H9 (cell line): Measurements from ENCODE around the gene SHC4. TPM values are rescaled to one million over a fixed set of nuclear protein-coding genes. Genes with fewer than 3 reads are reported as not detected.

Experiments used
- DNase-seq: peaks from one replicate; pipeline ENCODE4 v3.0.0-alpha.2; 2017
- H2AFZ ChIP-seq: one replicate; pipeline ENCODE4 v1.6.1; 2013; ENCODE audit warnings: mild to moderate bottlenecking, low read length, control low read depth, moderate library complexity
- H2AK5ac ChIP-seq: 2 replicates; pipeline ENCODE4 v1.6.1; 2013; ENCODE audit warnings: low read length, control low read depth, mixed read lengths; ENCODE audit not compliant: insufficient read length
- H2BK120ac ChIP-seq: one replicate; pipeline ENCODE4 v1.6.1; 2013; ENCODE audit warnings: low read depth, mild to moderate bottlenecking, low read length, control low read depth, inconsistent platforms; ENCODE audit not compliant: poor library complexity, severe bottlenecking
- H2BK12ac ChIP-seq: 2 replicates; pipeline ENCODE4 v1.6.1; 2013; ENCODE audit warnings: low read length, control low read depth, mixed read lengths, low read depth; ENCODE audit not compliant: insufficient read length
- H2BK15ac ChIP-seq: 2 replicates; pipeline ENCODE4 v1.6.1; 2013; ENCODE audit warnings: low read depth, low read length, control low read depth
- H2BK20ac ChIP-seq: one replicate; pipeline ENCODE4 v1.6.1; 2013; ENCODE audit warnings: low read depth, mild to moderate bottlenecking, low read length, control low read depth, inconsistent platforms; ENCODE audit not compliant: poor library complexity, severe bottlenecking
- H2BK5ac ChIP-seq: 2 replicates; pipeline ENCODE4 v1.6.1; 2013; ENCODE audit warnings: low read length, control low read depth, mixed read lengths; ENCODE audit not compliant: insufficient read length
- H3K14ac ChIP-seq: 2 replicates; pipeline ENCODE4 v1.6.1; 2013; ENCODE audit warnings: low read length, control low read depth; ENCODE audit not compliant: insufficient read depth
- H3K18ac ChIP-seq: 2 replicates; pipeline ENCODE4 v1.6.1; 2013; ENCODE audit warnings: low read depth, mild to moderate bottlenecking, mixed read lengths, low read length, control low read depth; ENCODE audit not compliant: insufficient read length
- H3K23ac ChIP-seq: 2 replicates; pipeline ENCODE4 v1.6.1; 2013; ENCODE audit warnings: low read length, control low read depth, mixed read lengths, low read depth; ENCODE audit not compliant: insufficient read length
- H3K23me2 ChIP-seq: 2 replicates; pipeline ENCODE4 v1.6.1; 2013; ENCODE audit warnings: low read depth, mild to moderate bottlenecking, mixed read lengths, low read length, control low read depth; ENCODE audit not compliant: insufficient read length, poor library complexity, severe bottlenecking
- H3K27ac ChIP-seq: 2 replicates; pipeline ENCODE4 v1.5.1; 2013; ENCODE audit warnings: low read length, control low read depth, mixed read lengths, low read depth; ENCODE audit not compliant: insufficient read length
- H3K27me3 ChIP-seq: 2 replicates; pipeline ENCODE4 v1.6.1; 2013; ENCODE audit warnings: low read length, control low read depth, inconsistent platforms; ENCODE audit not compliant: insufficient read depth
- H3K4ac ChIP-seq: 2 replicates; pipeline ENCODE4 v1.6.1; 2013; ENCODE audit warnings: low read depth, mild to moderate bottlenecking, control low read depth, inconsistent platforms, low read length, moderate library complexity
- H3K4me1 ChIP-seq: 2 replicates; pipeline ENCODE4 v1.6.1; 2013; ENCODE audit warnings: low read length, control low read depth, inconsistent platforms; ENCODE audit not compliant: insufficient read depth
- H3K4me2 ChIP-seq: 2 replicates; pipeline ENCODE4 v1.6.1; 2013; ENCODE audit warnings: low read length, control low read depth, mixed read lengths; ENCODE audit not compliant: insufficient read length, insufficient read depth
- H3K56ac ChIP-seq: 2 replicates; pipeline ENCODE4 v1.6.1; 2013; ENCODE audit warnings: low read depth, mild to moderate bottlenecking, mixed read lengths, low read length, control low read depth; ENCODE audit not compliant: insufficient read length
- H3K79me1 ChIP-seq: 2 replicates; pipeline ENCODE4 v1.6.1; 2013; ENCODE audit warnings: low read depth, mild to moderate bottlenecking, moderate library complexity, low read length, control low read depth, inconsistent platforms; ENCODE audit not compliant: insufficient read depth, poor library complexity, severe bottlenecking
- H3K79me2 ChIP-seq: 2 replicates; pipeline ENCODE4 v1.6.1; 2013; ENCODE audit warnings: low read length, control low read depth, inconsistent platforms; ENCODE audit not compliant: insufficient read depth
- H3K9ac ChIP-seq: 2 replicates; pipeline ENCODE4 v1.6.1; 2013; ENCODE audit warnings: low read length, control low read depth, mixed read lengths; ENCODE audit not compliant: insufficient read length; ENCODE audit errors: extremely low read depth
- H3K9me3 ChIP-seq: one replicate; pipeline ENCODE4 v1.6.1; 2013; ENCODE audit warnings: low read depth, low read length, inconsistent platforms; ENCODE audit not compliant: control insufficient read depth
- H3T11ph ChIP-seq: one replicate; pipeline ENCODE4 v1.6.1; 2013; ENCODE audit warnings: mild to moderate bottlenecking, low read length, control low read depth, inconsistent platforms
- H4K20me1 ChIP-seq: one replicate; pipeline ENCODE4 v1.6.1; 2013; ENCODE audit not compliant: control insufficient read depth, insufficient read length, insufficient read depth
- H4K5ac ChIP-seq: 2 replicates; pipeline ENCODE4 v1.6.1; 2013; ENCODE audit warnings: low read depth, mild to moderate bottlenecking, mixed read lengths, low read length, control low read depth; ENCODE audit not compliant: insufficient read length
- H4K8ac ChIP-seq: replicated peaks from 2 replicates; pipeline ENCODE4 v1.6.1; 2013; ENCODE audit warnings: low read length, control low read depth, mixed read lengths, low read depth; ENCODE audit not compliant: insufficient read length
- H4K91ac ChIP-seq: 2 replicates; pipeline ENCODE4 v1.6.1; 2013; ENCODE audit warnings: low read depth, mild to moderate bottlenecking, moderate library complexity, mixed read lengths, low read length, control low read depth; ENCODE audit not compliant: insufficient read length
- H3K27ac Mint-ChIP-seq, 3 experiments: 2 replicates in 2 of 3; 3 replicates in 1 of 3; pipeline ENCODE4 v1.8.0; 2020 to 2021; ENCODE audit warnings: mixed read lengths in 3 of 3, mild to moderate bottlenecking in 1 of 3, moderate library complexity in 1 of 3
- H3K27me3 Mint-ChIP-seq: 2 replicates; pipeline ENCODE4 v1.8.0; 2021; ENCODE audit warnings: low read depth, mild to moderate bottlenecking, moderate library complexity, mixed read lengths
- H3K36me3 Mint-ChIP-seq, 3 experiments: 2 replicates in 2 of 3; 3 replicates in 1 of 3; pipeline ENCODE4 v1.8.0; 2020 to 2021; ENCODE audit warnings: low read depth in 3 of 3, mixed read lengths in 3 of 3; ENCODE audit not compliant: insufficient read depth in 1 of 3
- H3K4me1 Mint-ChIP-seq, 2 experiments: 2 replicates each; pipeline ENCODE4 v1.8.0; 2020; ENCODE audit warnings: mixed read lengths in 2 of 2
- H3K4me3 Mint-ChIP-seq, 2 experiments: 2 replicates in 1 of 2; 3 replicates in 1 of 2; pipeline ENCODE4 v1.8.0; 2020 to 2021; ENCODE audit warnings: mild to moderate bottlenecking in 2 of 2, mixed read lengths in 2 of 2, moderate library complexity in 1 of 2
- H3K9me3 Mint-ChIP-seq, 2 experiments: 2 replicates in 1 of 2; 3 replicates in 1 of 2; pipeline ENCODE4 v1.8.0; 2020; ENCODE audit warnings: mild to moderate bottlenecking in 2 of 2, mixed read lengths in 2 of 2, moderate library complexity in 1 of 2
- WGBS: extraction: QIAGEN DNeasy Blood & Tissue Kit; methylation state at CpG from one replicate; pipeline ENCODE4 v1.1.7; 2013; ENCODE audit warnings: missing lambda C conversion rate, low lambda C conversion rate, mixed read lengths; ENCODE audit not compliant: insufficient read length; ENCODE audit errors: extremely low coverage; 5-methylcytosine and 5-hydroxymethylcytosine counted together
- total RNA-seq: library from RNA; stranded (reverse); gene quantifications from 2 replicates; pipeline ENCODE4 v1.2.1, GENCODE V29; 2021
- TF ChIP-seq, protein P1 (sequence below): fragments of 200-600 bp; sonication (generic); conservative IDR thresholded peaks from 3 replicates; pipeline ENCODE4 v1.8.0; 2021; ENCODE audit warnings: antibody characterized with exemption, mild to moderate bottlenecking

The SHC4 gene
- total RNA-seq, 1 experiment from 2014 or later: 0.26 TPM

DNA sequence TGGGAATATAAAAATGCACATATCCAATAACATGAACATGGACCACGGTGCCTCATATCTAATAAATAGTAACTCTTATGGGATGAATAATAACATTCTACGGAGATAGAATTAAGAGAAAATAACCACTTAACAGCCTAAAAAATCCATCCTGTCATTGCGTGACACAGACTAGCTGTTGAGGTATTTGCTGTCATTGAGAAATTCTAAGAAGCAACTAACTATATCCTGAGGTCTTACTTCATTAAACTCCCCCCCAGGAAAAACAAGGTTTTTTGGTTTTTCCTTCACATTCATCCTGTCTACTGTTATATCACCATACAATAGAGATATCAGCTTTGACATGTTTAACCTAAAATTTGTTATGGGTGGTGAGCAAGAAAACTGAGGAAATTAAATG lies 167.2 kb downstream of the SHC4 start:
- Histone ChIP-seq H3K18ac (no peak overlapping the region), H3K27me3 (no peaks in the 10 kb centered on the region), H3K56ac (no peak overlapping the region), H2BK12ac (no peak overlapping the region), H3K27ac (no peak overlapping the region), H4K91ac (no peak overlapping the region), H3K14ac (no peak overlapping the region), H2BK5ac (no peak overlapping the region), H3K79me1 (no peaks in the 10 kb centered on the region), H2AK5ac (no peak overlapping the region), H2AFZ (no peak overlapping the region), H4K20me1 (no peaks in the 10 kb centered on the region), H3T11ph (no peak overlapping the region), H3K9me3 (no peaks in the 10 kb centered on the region), H4K5ac (no peak overlapping the region), H3K79me2 (no peaks in the 10 kb centered on the region), H3K9ac (no peak overlapping the region), H3K23me2 (no peaks in the 10 kb centered on the region), H4K8ac (no peak overlapping the region), H3K4ac (no peak overlapping the region), H2BK15ac (no peak overlapping the region), H2BK120ac (no peak overlapping the region), H3K4me2 (no peak overlapping the region), H2BK20ac (no peak overlapping the region), H3K23ac (no peak overlapping the region), H3K4me1 (no peaks in the 10 kb centered on the region)
- Mint-ChIP-seq H3K9me3 (no peaks in the 10 kb centered on the region), H3K4me3 (no peak overlapping the region), H3K4me1 (peaks cover 8 to 35% of the 10 kb centered on the region in 2 experiments), H3K27me3 (no peaks in the 10 kb centered on the region), H3K27ac (no peak overlapping the region), H3K36me3 (peaks cover 8 to 30% (median 26%) of the 10 kb centered on the region in 3 experiments; a peak in 6 of 7 replicates)
- WGBS: no CpG with 5 or more reads among the region's 3 CpGs
- TF ChIP-seq, protein P1, sequence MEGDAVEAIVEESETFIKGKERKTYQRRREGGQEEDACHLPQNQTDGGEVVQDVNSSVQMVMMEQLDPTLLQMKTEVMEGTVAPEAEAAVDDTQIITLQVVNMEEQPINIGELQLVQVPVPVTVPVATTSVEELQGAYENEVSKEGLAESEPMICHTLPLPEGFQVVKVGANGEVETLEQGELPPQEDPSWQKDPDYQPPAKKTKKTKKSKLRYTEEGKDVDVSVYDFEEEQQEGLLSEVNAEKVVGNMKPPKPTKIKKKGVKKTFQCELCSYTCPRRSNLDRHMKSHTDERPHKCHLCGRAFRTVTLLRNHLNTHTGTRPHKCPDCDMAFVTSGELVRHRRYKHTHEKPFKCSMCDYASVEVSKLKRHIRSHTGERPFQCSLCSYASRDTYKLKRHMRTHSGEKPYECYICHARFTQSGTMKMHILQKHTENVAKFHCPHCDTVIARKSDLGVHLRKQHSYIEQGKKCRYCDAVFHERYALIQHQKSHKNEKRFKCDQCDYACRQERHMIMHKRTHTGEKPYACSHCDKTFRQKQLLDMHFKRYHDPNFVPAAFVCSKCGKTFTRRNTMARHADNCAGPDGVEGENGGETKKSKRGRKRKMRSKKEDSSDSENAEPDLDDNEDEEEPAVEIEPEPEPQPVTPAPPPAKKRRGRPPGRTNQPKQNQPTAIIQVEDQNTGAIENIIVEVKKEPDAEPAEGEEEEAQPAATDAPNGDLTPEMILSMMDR: no peak
- DNase-seq: no peak
